ENCODE results near the gene SOBP.

- TF ChIP-seq POLR2A (IDR thresholded peaks at IDR 0.05) (no peak), CTCF (IDR thresholded peaks at IDR 0.05) (no peak)
Measured at GRCh38 chr6:107666084-107666980, 176.4 kb downstream of the SOBP start.
